Endothelial cell of umbilical vein (primary cell): ENCODE measurements around the gene HMBS. TPM values are rescaled to one million over a fixed set of nuclear protein-coding genes. Genes with fewer than 3 reads are reported as not detected.

Source experiments
- BruUV-seq: library from RNA; stranded (reverse); fragments of 400-500 nt; replicated peaks from 2 replicates; lab custom pipeline; 2021; lab: Mats Ljungman, UMichigan
- CTCF ChIA-PET: fragments of 300-600, 350-600 bp; sonication (Branson Sonifier 250); formaldehyde crosslinking; loops from one replicate; lab custom pipeline; 2021; ENCODE audit warnings: antibody characterized with exemption, inconsistent platforms; lab: Charles Lee
- POLR2A ChIA-PET: fragments of 300-600, 350-600 bp; sonication (Branson Sonifier 250); formaldehyde crosslinking; loops from one replicate; lab custom pipeline; 2021; ENCODE audit warnings: antibody characterized with exemption, inconsistent platforms; lab: Charles Lee
- DNase-seq: peaks from one replicate; pipeline ENCODE4 v3.0.0-alpha.2; 2011; ENCODE audit warnings: low read depth, low spot score
- FAIRE-seq: peaks from 2 replicates; lab custom pipeline; 2011; peaks lifted over from hg19 to GRCh38; lab: Jason Lieb, UNC
- H2AFZ ChIP-seq: 2 replicates; pipeline ENCODE4 v1.6.0; 2012; ENCODE audit warnings: low read depth, low read length, control low read depth, inconsistent platforms
- H3K27ac ChIP-seq: 2 replicates; pipeline ENCODE4 v1.5.1; 2011; ENCODE audit warnings: low read depth, mild to moderate bottlenecking, control low read depth, low read length, moderate library complexity; ENCODE audit not compliant: insufficient read depth
- H3K27me3 ChIP-seq, 2 experiments: 2 replicates each; pipeline versions ENCODE4 v1.6.0 to v1.6.1; 2011; ENCODE audit warnings: low read length in 2 of 2, mixed read lengths in 1 of 2; ENCODE audit not compliant: control insufficient read depth in 2 of 2, insufficient read depth in 2 of 2
- H3K36me3 ChIP-seq, 2 experiments: 2 replicates in 1 of 2; 3 replicates in 1 of 2; pipeline ENCODE4 v1.5.1; 2011; ENCODE audit warnings: low read length in 2 of 2, mild to moderate bottlenecking in 1 of 2, moderate library complexity in 1 of 2; ENCODE audit not compliant: control insufficient read depth in 2 of 2, insufficient read depth in 2 of 2; ENCODE audit errors: extremely low read depth in 1 of 2
- H3K4me1 ChIP-seq: 3 replicates; pipeline ENCODE4 v1.5.1; 2011; ENCODE audit warnings: mild to moderate bottlenecking, low read length; ENCODE audit not compliant: control insufficient read depth, insufficient read depth; ENCODE audit errors: extremely low read depth
- H3K4me2 ChIP-seq: 2 replicates; pipeline ENCODE4 v1.6.1; 2011; ENCODE audit warnings: low read length, control low read depth, mixed read lengths; ENCODE audit not compliant: insufficient read depth
- H3K4me3 ChIP-seq, 3 experiments: fragments of 200-600 bp in 1 of 3; sonication (generic), shearing (Covaris generic) in 1 of 3; replicated peaks in 1 of 3; 2 replicates each; pipeline ENCODE4 v1.5.1; 2011 to 2016; ENCODE audit warnings: control low read depth in 3 of 3, low read length in 3 of 3, mild to moderate bottlenecking in 2 of 3, inconsistent platforms in 1 of 3, low read depth in 1 of 3, moderate library complexity in 1 of 3; ENCODE audit not compliant: insufficient read depth in 1 of 3
- H3K79me2 ChIP-seq: 2 replicates; pipeline ENCODE4 v1.6.0; 2012; ENCODE audit warnings: low read length, inconsistent platforms; ENCODE audit not compliant: control insufficient read depth, insufficient read depth
- H3K9ac ChIP-seq: replicated peaks from 2 replicates; pipeline ENCODE3; 2011; ENCODE audit warnings: low read length, control low read depth; ENCODE audit not compliant: insufficient read depth; ENCODE audit errors: extremely low read depth
- H3K9me1 ChIP-seq: replicated peaks from 3 replicates; pipeline ENCODE4 v1.6.0; 2011; ENCODE audit warnings: mild to moderate bottlenecking, low read length; ENCODE audit not compliant: control insufficient read depth, insufficient read depth; ENCODE audit errors: extremely low read depth
- H3K9me3 ChIP-seq: replicated peaks from 2 replicates; pipeline ENCODE4 v1.5.1; 2012; ENCODE audit warnings: low read length, inconsistent platforms; ENCODE audit not compliant: control insufficient read depth, insufficient read depth
- H4K20me1 ChIP-seq: replicated peaks from 2 replicates; pipeline ENCODE3; 2011; ENCODE audit warnings: mild to moderate bottlenecking, low read length; ENCODE audit not compliant: control insufficient read depth, insufficient read depth; ENCODE audit errors: extremely low read depth
- CTCF ChIP-seq, 2 donors: IDR thresholded peaks; 1 replicate in 1 of 2; 2 replicates in 1 of 2; pipeline ENCODE4 v1.5.1; 2011; ENCODE audit warnings: low read length in 2 of 2, mild to moderate bottlenecking in 2 of 2, moderate library complexity in 2 of 2, control low read depth in 1 of 2, inconsistent platforms in 1 of 2, low read depth in 1 of 2; ENCODE audit not compliant: insufficient read depth in 1 of 2; ENCODE audit errors: extremely low read depth in 1 of 2
- EZH2 ChIP-seq: IDR thresholded peaks from 2 replicates; pipeline ENCODE4 v1.6.1; 2012; ENCODE audit warnings: borderline replicate concordance, low read depth, mild to moderate bottlenecking, moderate library complexity, low read length, inconsistent platforms; ENCODE audit not compliant: severe bottlenecking
- FOS ChIP-seq: IDR thresholded peaks from 2 replicates; pipeline ENCODE4 v1.6.1; 2011; ENCODE audit warnings: mild to moderate bottlenecking, low read length, moderate library complexity, borderline replicate concordance; ENCODE audit not compliant: insufficient read depth
- GATA2 ChIP-seq: IDR thresholded peaks from 2 replicates; pipeline ENCODE4 v1.7.0; 2011; ENCODE audit warnings: low read depth, mild to moderate bottlenecking, moderate library complexity, mixed read lengths, low read length; ENCODE audit not compliant: insufficient read length, insufficient read depth
- JUN ChIP-seq: IDR thresholded peaks from 2 replicates; pipeline ENCODE4 v1.6.1; 2011; ENCODE audit warnings: borderline replicate concordance, low read depth; ENCODE audit not compliant: insufficient read length, insufficient read depth
- MYC ChIP-seq: IDR thresholded peaks from one replicate; pipeline ENCODE4 v1.6.1; 2011; ENCODE audit warnings: mild to moderate bottlenecking, low read depth, low read length
- POLR2A ChIP-seq: IDR thresholded peaks from 2 replicates; pipeline ENCODE4 v1.6.1; 2012; ENCODE audit warnings: low read depth, mild to moderate bottlenecking, control low read depth, low read length
- POLR2AphosphoS5 ChIP-seq: IDR thresholded peaks from 2 replicates; pipeline ENCODE4 v1.6.1; 2012; ENCODE audit warnings: low read depth, mild to moderate bottlenecking, control low read depth, low read length, moderate library complexity; ENCODE audit not compliant: insufficient read depth
- dilution Hi-C: fragments of 300-500 bp; cut with MboI; formaldehyde crosslinking; loops from one replicate; pipeline ENCODE4 v1.15.0; 2019; ENCODE audit warnings: low sequenced_read_pairs; ENCODE audit not compliant: extremely low pct_ligation_motif_present
- intact Hi-C: fragments of 100-400 bp; cut with micrococcal nuclease; formaldehyde crosslinking; loops from one replicate; pipeline ENCODE4 v1.10.0; 2022
- polyA plus RNA-seq, 4 experiments: library from polyadenylated mRNA; depleted of rRNA in 3 of 4; stranded (reverse) in 3 of 4; unstranded in 1 of 4; fragments of >200 nt; gene quantifications; 2 replicates each; pipeline versions ENCODE4 v1.2.1 to v1.2.3, GENCODE V29; 2011 to 2012; ENCODE audit warnings: missing spikeins in 1 of 4
- total RNA-seq: library from RNA; stranded (reverse); gene quantifications from 2 replicates; pipeline ENCODE4 v1.2.3, GENCODE V29; 2021
- TF ChIP-seq, protein P1 (sequence below): IDR thresholded peaks from 2 replicates; pipeline ENCODE4 v1.6.1; 2011; ENCODE audit not compliant: insufficient read depth, insufficient read length

HMBS gene
- total and polyA plus RNA-seq, 2 donors (not counting 3 experiments of a cell fraction or from before 2014, with no cell fraction given): 13.5 to 24.8 TPM

DNA sequence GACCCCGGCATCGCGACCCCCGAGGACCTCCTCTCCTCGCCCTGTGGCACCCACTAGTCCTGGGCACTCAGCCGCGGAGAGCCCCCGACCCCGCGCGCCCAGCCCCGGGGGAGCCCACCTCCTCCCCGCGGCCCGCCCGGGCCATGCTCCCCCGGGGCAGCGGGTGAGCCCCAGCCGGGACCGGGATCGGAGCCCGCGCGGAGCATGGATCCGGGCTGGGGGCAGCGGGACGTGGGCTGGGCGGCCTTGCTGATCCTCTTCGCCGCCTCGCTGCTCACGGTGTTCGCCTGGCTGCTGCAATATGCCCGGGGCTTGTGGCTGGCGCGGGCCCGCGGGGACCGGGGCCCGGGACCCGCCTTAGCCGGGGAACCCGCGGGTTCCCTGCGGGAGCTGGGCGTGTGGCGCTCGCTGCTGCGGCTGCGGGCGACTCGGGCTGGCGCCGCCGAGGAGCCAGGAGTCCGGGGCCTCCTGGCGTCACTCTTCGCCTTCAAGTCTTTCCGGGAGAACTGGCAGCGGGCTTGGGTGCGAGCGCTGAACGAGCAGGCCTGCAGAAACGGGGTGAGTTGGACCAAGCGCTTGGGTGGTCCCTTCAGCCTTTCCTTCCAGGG lies 23.0 kb downstream of the HMBS start:
- POLR2A ChIA-PET: interaction anchor here (1.3 to 1.5 kb wide), 2 partner anchors 13 to 14 kb away, joined by 4 to 10 read pairs; partner anchors contain the start of gene HINFP
- H3K27me3 ChIP-seq: no peaks in the 10 kb centered on the region
- CTCF ChIA-PET: interaction anchor here (1.1 to 1.6 kb wide), 6 partner anchors 10 to 89 kb away, joined by 3 to 8 read pairs (median 4); partner anchors contain the start of gene HINFP
- BruUV-seq: no TSS peak
- DNase-seq: no peak
- intact Hi-C loops: loop anchor here (1.0 kb wide), 2 partner anchors 12 to 14 kb away; partner anchors contain the start of gene HINFP
- peak overlapping the region; percentile 51 for H3K4me2 ChIP-seq
- dilution Hi-C loops: no loop called here
- peaks cover 16% of the 10 kb centered on the region for H3K4me1 ChIP-seq
- H3K9me3 ChIP-seq: no peaks in the 10 kb centered on the region
- no peak for FAIRE-seq
- no peaks in the 10 kb centered on the region for H3K9me1 ChIP-seq
- no peak overlapping the region for H3K27ac ChIP-seq
- peak overlapping the region; percentile 83 for H2AFZ ChIP-seq
- peak overlapping the region; percentile 46 to 72 (median 63) for H3K4me3 ChIP-seq
- H3K9ac ChIP-seq: peak overlapping the region; percentile 39
- no peaks in the 10 kb centered on the region for H4K20me1 ChIP-seq
- TF ChIP-seq CTCF (IDR thresholded peaks at IDR 0.05; ENCODE audit: extremely low read depth in 1 of 2, insufficient read depth in 1 of 2, low read depth in 1 of 2, low read length in 2 of 2): no peak
- no peak for TF ChIP-seq MYC
- TF ChIP-seq, protein P1, sequence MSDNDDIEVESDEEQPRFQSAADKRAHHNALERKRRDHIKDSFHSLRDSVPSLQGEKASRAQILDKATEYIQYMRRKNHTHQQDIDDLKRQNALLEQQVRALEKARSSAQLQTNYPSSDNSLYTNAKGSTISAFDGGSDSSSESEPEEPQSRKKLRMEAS: no peak
- TF ChIP-seq POLR2AphosphoS5: no peak
- no peak for TF ChIP-seq EZH2
- TF ChIP-seq JUN: no peak
- no peak for TF ChIP-seq FOS
- no peak for TF ChIP-seq GATA2
- no peak for TF ChIP-seq POLR2A
- H3K79me2 ChIP-seq: no peaks in the 10 kb centered on the region
- H3K36me3 ChIP-seq: peaks cover 2 to 14% of the 10 kb centered on the region in 2 experiments
